ENCODE data around the gene CTNND2. TPM values are rescaled to one million over a fixed set of nuclear protein-coding genes. Genes with fewer than 3 reads are reported as not detected.

The CTNND2 gene
- total RNA-seq, 1 experiment from 2014 or later = not detected

DNA sequence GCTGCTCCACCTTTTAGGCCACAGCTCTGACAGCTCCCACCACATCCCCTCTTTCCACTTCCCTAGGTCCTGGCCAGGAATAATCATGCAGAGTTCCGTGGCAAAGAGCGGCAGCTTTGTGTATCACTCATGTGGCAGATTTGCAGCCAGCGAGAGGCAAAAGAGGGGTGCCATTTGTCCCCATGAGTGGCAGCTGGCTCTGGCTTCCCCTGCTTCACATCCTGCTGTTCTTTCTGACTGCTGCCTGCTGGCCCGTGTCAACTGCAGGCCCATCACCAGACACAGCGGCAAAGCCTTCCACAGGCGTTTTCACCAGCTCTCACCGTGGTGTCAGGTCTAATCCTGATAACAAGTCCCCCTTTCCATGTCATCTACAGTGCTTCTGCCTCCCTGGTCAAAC, 712.6 kb downstream of the CTNND2 start:
- DNase-seq (ENCODE audit: unreplicated experiment) = no peak
- Mint-ChIP-seq H3K4me3 (ENCODE audit: unreplicated experiment) (no peak overlapping the region), H3K9me3 (ENCODE audit: unreplicated experiment) (no peaks in the 10 kb centered on the region), H3K27ac (ENCODE audit: low read depth, unreplicated experiment) (no peak overlapping the region), H3K27me3 (ENCODE audit: insufficient read depth, unreplicated experiment) (peaks cover 19% of the 10 kb centered on the region), H3K4me1 (ENCODE audit: insufficient read depth, unreplicated experiment) (no peaks in the 10 kb centered on the region), H3K36me3 (ENCODE audit: insufficient read depth, unreplicated experiment) (no peaks in the 10 kb centered on the region)
- POLR2A ChIA-PET = no interaction called here
- BruUV-seq (replicated peaks) = no TSS peak
- intact Hi-C loops (cut with micrococcal nuclease) = no loop called here
- CTCF ChIA-PET = no interaction called here
- no peak for TF ChIP-seq CTCF (IDR thresholded peaks at IDR 0.05; ENCODE audit: unreplicated experiment)

GRCh38 chr5:11182441-11183080, 721.7 kb downstream of the CTNND2 start:
- Mint-ChIP-seq H3K4me1 (ENCODE audit: insufficient read depth, unreplicated experiment) (no peaks in the 10 kb centered on the region), H3K9me3 (ENCODE audit: unreplicated experiment) (no peaks in the 10 kb centered on the region), H3K4me3 (ENCODE audit: unreplicated experiment) (no peak overlapping the region), H3K36me3 (ENCODE audit: insufficient read depth, unreplicated experiment) (no peaks in the 10 kb centered on the region), H3K27me3 (ENCODE audit: insufficient read depth, unreplicated experiment) (no peaks in the 10 kb centered on the region), H3K27ac (ENCODE audit: low read depth, unreplicated experiment) (no peak overlapping the region)
- POLR2A ChIA-PET = interaction anchor here (0.5 kb wide), 1 partner anchor 1818 kb away, joined by 3 read pairs; no protein-coding TSS in a partner anchor
- intact Hi-C loops (cut with micrococcal nuclease) = loop anchor here (1.0 to 2.0 kb wide), 3 partner anchors 194 to 487 kb away; no protein-coding TSS in a partner anchor
- peak; percentile 47 for TF ChIP-seq CTCF (IDR thresholded peaks at IDR 0.05; ENCODE audit: unreplicated experiment)
- CTCF ChIA-PET = interaction anchor here (0.6 to 1.4 kb wide), 9 partner anchors 13 to 708 kb away, joined by 3 to 9 read pairs (median 3); no protein-coding TSS in a partner anchor
- no TSS peak for BruUV-seq (replicated peaks)
- DNase-seq (ENCODE audit: unreplicated experiment) = peak; percentile 50

DNA sequence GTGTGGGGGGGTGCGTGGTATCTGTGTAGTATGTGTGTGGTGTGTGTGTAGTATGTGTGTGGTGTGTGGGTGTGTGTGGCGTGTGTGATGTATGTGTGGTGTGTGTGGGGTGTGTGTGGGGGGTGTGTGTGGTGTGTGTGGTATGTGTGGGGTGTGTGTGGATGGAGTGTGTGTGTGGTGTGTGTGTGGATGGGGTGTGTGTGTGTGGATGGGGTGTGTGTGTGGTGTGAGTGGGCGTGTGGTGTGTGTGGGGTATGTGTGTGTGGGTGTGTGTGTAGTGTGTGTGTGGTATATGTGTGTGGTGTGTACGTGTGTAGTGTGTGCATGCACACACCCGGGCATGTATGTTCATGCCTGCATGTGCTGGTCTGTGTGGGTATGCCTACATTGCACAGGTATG, 722.3 kb downstream of the CTNND2 start:
- no peaks in the 10 kb centered on the region for H3K4me1 Mint-ChIP-seq (ENCODE audit: insufficient read depth, unreplicated experiment)
- no peaks in the 10 kb centered on the region for H3K9me3 Mint-ChIP-seq (ENCODE audit: unreplicated experiment)
- no peak overlapping the region for H3K27ac Mint-ChIP-seq (ENCODE audit: low read depth, unreplicated experiment)
- TF ChIP-seq CTCF (IDR thresholded peaks at IDR 0.05; ENCODE audit: unreplicated experiment) = no peak
- DNase-seq (ENCODE audit: unreplicated experiment) = no peak
- no peak overlapping the region for H3K4me3 Mint-ChIP-seq (ENCODE audit: unreplicated experiment)
- intact Hi-C loops (cut with micrococcal nuclease) = loop anchor here (1.0 to 2.0 kb wide), 3 partner anchors 194 to 487 kb away; no protein-coding TSS in a partner anchor
- ChIA-PET POLR2A (no interaction called here), CTCF (interaction anchor here (0.8 to 1.3 kb wide), 3 partner anchors 14 to 433 kb away, joined by 3 read pairs; no protein-coding TSS in a partner anchor)
- BruUV-seq (replicated peaks) = no TSS peak
- H3K27me3 Mint-ChIP-seq (ENCODE audit: insufficient read depth, unreplicated experiment) = no peaks in the 10 kb centered on the region
- H3K36me3 Mint-ChIP-seq (ENCODE audit: insufficient read depth, unreplicated experiment) = no peaks in the 10 kb centered on the region

DNA sequence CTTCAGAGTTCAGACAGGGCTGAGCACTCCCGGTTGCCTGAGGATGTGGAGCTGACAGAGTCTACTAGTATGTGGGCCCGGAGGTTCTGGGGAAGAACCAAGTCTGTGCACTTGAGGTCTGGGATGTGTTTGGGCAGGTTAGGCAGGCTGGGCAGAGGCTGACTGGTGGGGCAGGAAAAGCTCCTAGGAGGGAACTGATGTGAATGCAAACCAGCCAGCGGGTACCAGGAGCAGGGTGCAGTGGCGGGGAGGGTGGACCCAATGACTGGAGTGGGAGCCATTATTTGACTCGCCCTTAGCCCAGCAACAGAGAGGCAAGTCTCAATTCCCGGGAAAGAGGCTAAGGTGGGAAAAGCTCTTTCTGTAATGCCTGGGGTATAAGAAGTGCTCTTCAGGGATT, 723.4 kb downstream of the CTNND2 start:
- POLR2A ChIA-PET = no interaction called here
- intact Hi-C loops (cut with micrococcal nuclease) = no loop called here
- BruUV-seq (replicated peaks) = no TSS peak
- Mint-ChIP-seq H3K9me3 (ENCODE audit: unreplicated experiment) (no peaks in the 10 kb centered on the region), H3K4me3 (ENCODE audit: unreplicated experiment) (no peak overlapping the region), H3K27me3 (ENCODE audit: insufficient read depth, unreplicated experiment) (peaks cover 8% of the 10 kb centered on the region), H3K27ac (ENCODE audit: low read depth, unreplicated experiment) (no peak overlapping the region), H3K4me1 (ENCODE audit: insufficient read depth, unreplicated experiment) (no peaks in the 10 kb centered on the region), H3K36me3 (ENCODE audit: insufficient read depth, unreplicated experiment) (no peaks in the 10 kb centered on the region)
- TF ChIP-seq CTCF (IDR thresholded peaks at IDR 0.05; ENCODE audit: unreplicated experiment) = no peak
- CTCF ChIA-PET = interaction anchor here (0.6 kb wide), 1 partner anchor 729 kb away, joined by 3 read pairs; no protein-coding TSS in a partner anchor
- no peak for DNase-seq (ENCODE audit: unreplicated experiment)

All from MCF 10A (cell line).